ENCODE results near the gene FGF21.

Gene FGF21

GRCh38 chr19:48737360-48737998 is 17.8 kb upstream of the FGF21 start:
- peak; percentile 46 for DNase-seq (ENCODE audit: low read depth)
- H3K4me3 ChIP-seq (ENCODE audit: low read depth, low read length) = no peak overlapping the region
- no peak for TF ChIP-seq MYC (IDR thresholded peaks at IDR 0.05; ENCODE audit: low read depth, low read length)

- peak overlapping the region; percentile 14 for H3K4me3 ChIP-seq (ENCODE audit: low read depth, low read length)
- TF ChIP-seq CTCF (IDR thresholded peaks at IDR 0.05; ENCODE audit: low read depth, low read length) (peak; percentile 45), MYC (IDR thresholded peaks at IDR 0.05; ENCODE audit: low read depth, low read length) (peak; percentile 67), MAX (IDR thresholded peaks at IDR 0.05; ENCODE audit: low read depth, low read length) (peak; percentile 82), POLR2A (IDR thresholded peaks at IDR 0.05; ENCODE audit: extremely low read depth, insufficient read length) (peak; percentile 25)
- DNase-seq (ENCODE audit: low read depth) = peak; percentile 99
Measured at GRCh38 chr19:48738557-48739403, 16.5 kb upstream of the FGF21 start.

GRCh38 chr19:48739404-48740163 is 15.7 kb upstream of the FGF21 start:
- H3K4me3 ChIP-seq (ENCODE audit: low read depth, low read length) = no peak overlapping the region
- TF ChIP-seq POLR2A (IDR thresholded peaks at IDR 0.05; ENCODE audit: extremely low read depth, insufficient read length) = no peak
- no peak for TF ChIP-seq MYC (IDR thresholded peaks at IDR 0.05; ENCODE audit: low read depth, low read length)
- TF ChIP-seq MAX (IDR thresholded peaks at IDR 0.05; ENCODE audit: low read depth, low read length) = no peak
- no peak for TF ChIP-seq CTCF (IDR thresholded peaks at IDR 0.05; ENCODE audit: low read depth, low read length)
- no peak for DNase-seq (ENCODE audit: low read depth)

- no peak for DNase-seq (ENCODE audit: low read depth)
- no peak within 1 kb of the TSS for H3K4me3 ChIP-seq (ENCODE audit: low read depth, low read length)
- TF ChIP-seq MYC (IDR thresholded peaks at IDR 0.05; ENCODE audit: low read depth, low read length) (peak; percentile 17; the same call in 1 of the 2 replicates), POLR2A (IDR thresholded peaks at IDR 0.05; ENCODE audit: extremely low read depth, insufficient read length) (no peak), MAX (IDR thresholded peaks at IDR 0.05; ENCODE audit: low read depth, low read length) (no peak), CTCF (IDR thresholded peaks at IDR 0.05; ENCODE audit: low read depth, low read length) (no peak)
Measured at GRCh38 chr19:48740164-48740972, 15.0 kb upstream of the FGF21 start, which contains the start of gene RASIP1. Gene RASIP1, minus strand, starts transcription at chr19:48740610. Its CDS starts 328 bp downstream, at chr19:48740282.

GRCh38 chr19:48741129-48741999 is 14.0 kb upstream of the FGF21 start:
- TF ChIP-seq MAX (IDR thresholded peaks at IDR 0.05; ENCODE audit: low read depth, low read length) (peak; percentile 75), CTCF (IDR thresholded peaks at IDR 0.05; ENCODE audit: low read depth, low read length) (no peak), MYC (IDR thresholded peaks at IDR 0.05; ENCODE audit: low read depth, low read length) (peak; percentile 29; the same call in 1 of the 2 replicates), POLR2A (IDR thresholded peaks at IDR 0.05; ENCODE audit: extremely low read depth, insufficient read length) (peak; percentile 33)
- peak; percentile 74 for DNase-seq (ENCODE audit: low read depth)
- no peak overlapping the region for H3K4me3 ChIP-seq (ENCODE audit: low read depth, low read length)
